ENCODE measurements around the gene FOXJ1.

Gene FOXJ1

GRCh38 chr17:76106703-76107102, 34.3 kb downstream of the FOXJ1 start:
- Histone ChIP-seq H3K4me3 (ENCODE audit: insufficient read depth, low read length, poor library complexity, severe bottlenecking) (no peak overlapping the region), H3K27me3 (ENCODE audit: low read length) (no peaks in the 10 kb centered on the region), H4K20me1 (ENCODE audit: low read depth, low read length) (no peaks in the 10 kb centered on the region), H3K79me2 (ENCODE audit: insufficient read depth, low read length) (peaks cover 11% of the 10 kb centered on the region), H3K9ac (ENCODE audit: low read length) (no peak overlapping the region), H3F3A (ENCODE audit: insufficient read depth) (peaks cover 10% of the 10 kb centered on the region), H2AFZ (ENCODE audit: low read depth, low read length, severe bottlenecking) (no peak overlapping the region), H3K9me2 (replicated peaks; ENCODE audit: insufficient read depth, low read length) (no peaks in the 10 kb centered on the region), H3K4me2 (ENCODE audit: low read depth, low read length, poor library complexity, severe bottlenecking) (no peak overlapping the region), H3K27ac (ENCODE audit: low read depth, low read length) (no peak overlapping the region), H3K9me3 (ENCODE audit: insufficient read depth, low read length) (no peaks in the 10 kb centered on the region), H3K36me3 (ENCODE audit: low read length) (no peaks in the 10 kb centered on the region)
- no peak for TF ChIP-seq EZH2phosphoT487 (conservative IDR thresholded peaks at IDR 0.05; ENCODE audit: low read length)
- TF ChIP-seq CTCF (IDR thresholded peaks at IDR 0.05; ENCODE audit: insufficient read depth, low read length, poor library complexity, severe bottlenecking): no peak

- Histone ChIP-seq H3K9me2 (replicated peaks; ENCODE audit: insufficient read depth, low read length) (no peaks in the 10 kb centered on the region), H3K27ac (ENCODE audit: low read depth, low read length) (no peak overlapping the region), H3K4me3 (ENCODE audit: insufficient read depth, low read length, poor library complexity, severe bottlenecking) (no peak overlapping the region), H3K79me2 (ENCODE audit: insufficient read depth, low read length) (peaks cover 11% of the 10 kb centered on the region), H3K36me3 (ENCODE audit: low read length) (no peaks in the 10 kb centered on the region), H4K20me1 (ENCODE audit: low read depth, low read length) (no peaks in the 10 kb centered on the region), H2AFZ (ENCODE audit: low read depth, low read length, severe bottlenecking) (no peak overlapping the region), H3K9ac (ENCODE audit: low read length) (no peak overlapping the region), H3K27me3 (ENCODE audit: low read length) (no peaks in the 10 kb centered on the region), H3K4me2 (ENCODE audit: low read depth, low read length, poor library complexity, severe bottlenecking) (no peak overlapping the region), H3F3A (ENCODE audit: insufficient read depth) (peaks cover 10% of the 10 kb centered on the region), H3K9me3 (ENCODE audit: insufficient read depth, low read length) (no peaks in the 10 kb centered on the region)
- TF ChIP-seq CTCF (IDR thresholded peaks at IDR 0.05; ENCODE audit: insufficient read depth, low read length, poor library complexity, severe bottlenecking): no peak
- no peak for TF ChIP-seq EZH2phosphoT487 (conservative IDR thresholded peaks at IDR 0.05; ENCODE audit: low read length)
Observed at GRCh38 chr17:76104896-76105231, 36.2 kb downstream of the FOXJ1 start.

GRCh38 chr17:76104140-76104895, 36.7 kb downstream of the FOXJ1 start:
- H3K9me2 ChIP-seq (replicated peaks; ENCODE audit: insufficient read depth, low read length): no peaks in the 10 kb centered on the region
- peak overlapping the region; percentile 64 for H3K4me2 ChIP-seq (ENCODE audit: low read depth, low read length, poor library complexity, severe bottlenecking)
- H3K27ac ChIP-seq (ENCODE audit: low read depth, low read length): no peak overlapping the region
- TF ChIP-seq CTCF (IDR thresholded peaks at IDR 0.05; ENCODE audit: insufficient read depth, low read length, poor library complexity, severe bottlenecking): no peak
- TF ChIP-seq EZH2phosphoT487 (conservative IDR thresholded peaks at IDR 0.05; ENCODE audit: low read length): no peak
- peak overlapping the region; percentile 60 for H2AFZ ChIP-seq (ENCODE audit: low read depth, low read length, severe bottlenecking)
- H3K79me2 ChIP-seq (ENCODE audit: insufficient read depth, low read length): peaks cover 11% of the 10 kb centered on the region
- peak overlapping the region; percentile 72 for H3K9ac ChIP-seq (ENCODE audit: low read length)
- H3K27me3 ChIP-seq (ENCODE audit: low read length): no peaks in the 10 kb centered on the region
- peak overlapping the region; percentile 67 for H3K4me3 ChIP-seq (ENCODE audit: insufficient read depth, low read length, poor library complexity, severe bottlenecking)
- 0 out of 2 replicates have a peak, but pooled peaks cover 4% of the 10 kb centered on the region for H3K36me3 ChIP-seq (ENCODE audit: low read length)
- no peaks in the 10 kb centered on the region for H4K20me1 ChIP-seq (ENCODE audit: low read depth, low read length)
- peaks cover 10% of the 10 kb centered on the region for H3F3A ChIP-seq (ENCODE audit: insufficient read depth)
- no peaks in the 10 kb centered on the region for H3K9me3 ChIP-seq (ENCODE audit: insufficient read depth, low read length)

Measured in SU-DHL-6 (cell line).